Right atrium auricular region (tissue), 2 donors: Measurements from ENCODE around the gene PHF12. TPM values are rescaled to one million over a fixed set of nuclear protein-coding genes. Genes with fewer than 3 reads are reported as not detected.
A peak's percentile ranks its signal among the peaks of the same experiment; 100 is the strongest.

Experiments used
- DNase-seq: peaks from one replicate; pipeline ENCODE4 v3.0.0-alpha.2; 2019; ENCODE audit warnings: low spot score
- H3K27ac ChIP-seq, 2 donors: fragments of 200-600 bp; sonication (generic); 1 replicate in 1 of 2; 2 replicates in 1 of 2; pipeline ENCODE4 v1.5.1; 2016 to 2019
- H3K27me3 ChIP-seq, 2 donors: fragments of 200-600 bp; sonication (generic); one replicate each; pipeline versions ENCODE4 v1.5.1 to v1.6.0; 2017 to 2019
- H3K36me3 ChIP-seq: fragments of 200-600 bp; sonication (generic); one replicate; pipeline ENCODE4 v1.5.1; 2016
- H3K4me1 ChIP-seq, 2 donors: fragments of 200-600 bp; sonication (generic); one replicate each; pipeline versions ENCODE4 v1.5.1 to v1.6.0; 2017 to 2019
- H3K4me3 ChIP-seq, 2 donors: fragments of 200-600 bp; sonication (generic); 1 replicate in 1 of 2; 2 replicates in 1 of 2; pipeline ENCODE4 v1.5.1; 2017 to 2019; ENCODE audit warnings: mild to moderate bottlenecking in 1 of 2, moderate library complexity in 1 of 2
- H3K9me3 ChIP-seq, 2 donors: fragments of 200-600 bp; sonication (generic); one replicate each; pipeline ENCODE4 v1.5.1; 2019
- CTCF ChIP-seq, 2 donors: fragments of 200-600 bp; sonication (generic); IDR thresholded peaks; one replicate each; pipeline ENCODE4 v1.5.1; 2019; ENCODE audit warnings: antibody characterized with exemption in 2 of 2
- total RNA-seq, 2 donors: library from RNA; depleted of rRNA; stranded (reverse); fragments of >200 nt; gene quantifications; one replicate each; pipeline ENCODE4 v1.1.0, GENCODE V29; 2016

The PHF12 gene
- total RNA-seq, 2 donors from 2014 or later: 19.6 to 35.7 TPM

GRCh38 chr17:28942925-28943324, 8.4 kb downstream of the PHF12 start:
- Histone ChIP-seq H3K36me3 (no peaks in the 10 kb centered on the region), H3K4me1 (peaks cover 0 to 89% of the 10 kb centered on the region in 2 donors), H3K27me3 (no peaks in the 10 kb centered on the region), H3K27ac (no peak overlapping the region), H3K9me3 (no peaks in the 10 kb centered on the region), H3K4me3 (no peak overlapping the region)
- no peak for DNase-seq
- TF ChIP-seq CTCF (IDR thresholded peaks at IDR 0.05): no peak

GRCh38 chr17:28941251-28941650, 10.1 kb downstream of the PHF12 start:
- no peak for TF ChIP-seq CTCF (IDR thresholded peaks at IDR 0.05)
- Histone ChIP-seq H3K36me3 (no peaks in the 10 kb centered on the region), H3K4me3 (no peak overlapping the region), H3K4me1 (peaks cover 0 to 89% of the 10 kb centered on the region in 2 donors), H3K27ac (no peak overlapping the region), H3K9me3 (no peaks in the 10 kb centered on the region), H3K27me3 (no peaks in the 10 kb centered on the region)
- no peak for DNase-seq

- no peak for DNase-seq
- Histone ChIP-seq H3K9me3 (no peaks in the 10 kb centered on the region), H3K27ac (peak overlapping the region in 1 of 2 donors; percentile 34), H3K36me3 (no peaks in the 10 kb centered on the region), H3K4me3 (no peak overlapping the region), H3K4me1 (peaks cover 0 to 87% of the 10 kb centered on the region in 2 donors), H3K27me3 (no peaks in the 10 kb centered on the region)
- TF ChIP-seq CTCF (IDR thresholded peaks at IDR 0.05): no peak
Measured at GRCh38 chr17:28940675-28941074, 10.6 kb downstream of the PHF12 start.

- Histone ChIP-seq H3K27ac (peak overlapping the region in 1 of 2 donors; percentile 34), H3K4me3 (no peak overlapping the region), H3K9me3 (no peaks in the 10 kb centered on the region), H3K36me3 (no peaks in the 10 kb centered on the region), H3K27me3 (no peaks in the 10 kb centered on the region), H3K4me1 (peaks cover 0 to 87% of the 10 kb centered on the region in 2 donors)
- DNase-seq: no peak
- TF ChIP-seq CTCF (IDR thresholded peaks at IDR 0.05): no peak
Measured at GRCh38 chr17:28940142-28940541, 11.2 kb downstream of the PHF12 start.

- H3K36me3 ChIP-seq: no peaks in the 10 kb centered on the region
- no peak overlapping the region for H3K4me3 ChIP-seq
- H3K27me3 ChIP-seq: no peaks in the 10 kb centered on the region
- no peak for DNase-seq
- no peak for TF ChIP-seq CTCF (IDR thresholded peaks at IDR 0.05)
- no peaks in the 10 kb centered on the region for H3K9me3 ChIP-seq
- H3K4me1 ChIP-seq: peaks cover 0 to 75% of the 10 kb centered on the region in 2 donors
- peak overlapping the region; percentile 33 to 53 for H3K27ac ChIP-seq
Measured at GRCh38 chr17:28938552-28938951, 12.8 kb downstream of the PHF12 start.

- Histone ChIP-seq H3K4me1 (peaks cover 0 to 71% of the 10 kb centered on the region in 2 donors), H3K36me3 (no peaks in the 10 kb centered on the region), H3K27ac (peak overlapping the region; percentile 33 to 53), H3K9me3 (no peaks in the 10 kb centered on the region), H3K27me3 (no peaks in the 10 kb centered on the region), H3K4me3 (no peak overlapping the region)
- DNase-seq: no peak
- TF ChIP-seq CTCF (IDR thresholded peaks at IDR 0.05): no peak
Measured at GRCh38 chr17:28937044-28937729, 14.1 kb downstream of the PHF12 start.
